Smooth muscle cell of trachea (primary cell): Measurements from ENCODE around the gene DIRAS2. TPM values are rescaled to one million over a fixed set of nuclear protein-coding genes. Genes with fewer than 3 reads are reported as not detected.

Experiments used
- total RNA-seq: library from RNA; depleted of rRNA; stranded (reverse); fragments of >200 nt; gene quantifications from 2 replicates; pipeline ENCODE4 v1.2.1, GENCODE V29; 2014

The DIRAS2 gene
- under 0.01 and 0.66 TPM in 2 replicates for total RNA-seq

DNA sequence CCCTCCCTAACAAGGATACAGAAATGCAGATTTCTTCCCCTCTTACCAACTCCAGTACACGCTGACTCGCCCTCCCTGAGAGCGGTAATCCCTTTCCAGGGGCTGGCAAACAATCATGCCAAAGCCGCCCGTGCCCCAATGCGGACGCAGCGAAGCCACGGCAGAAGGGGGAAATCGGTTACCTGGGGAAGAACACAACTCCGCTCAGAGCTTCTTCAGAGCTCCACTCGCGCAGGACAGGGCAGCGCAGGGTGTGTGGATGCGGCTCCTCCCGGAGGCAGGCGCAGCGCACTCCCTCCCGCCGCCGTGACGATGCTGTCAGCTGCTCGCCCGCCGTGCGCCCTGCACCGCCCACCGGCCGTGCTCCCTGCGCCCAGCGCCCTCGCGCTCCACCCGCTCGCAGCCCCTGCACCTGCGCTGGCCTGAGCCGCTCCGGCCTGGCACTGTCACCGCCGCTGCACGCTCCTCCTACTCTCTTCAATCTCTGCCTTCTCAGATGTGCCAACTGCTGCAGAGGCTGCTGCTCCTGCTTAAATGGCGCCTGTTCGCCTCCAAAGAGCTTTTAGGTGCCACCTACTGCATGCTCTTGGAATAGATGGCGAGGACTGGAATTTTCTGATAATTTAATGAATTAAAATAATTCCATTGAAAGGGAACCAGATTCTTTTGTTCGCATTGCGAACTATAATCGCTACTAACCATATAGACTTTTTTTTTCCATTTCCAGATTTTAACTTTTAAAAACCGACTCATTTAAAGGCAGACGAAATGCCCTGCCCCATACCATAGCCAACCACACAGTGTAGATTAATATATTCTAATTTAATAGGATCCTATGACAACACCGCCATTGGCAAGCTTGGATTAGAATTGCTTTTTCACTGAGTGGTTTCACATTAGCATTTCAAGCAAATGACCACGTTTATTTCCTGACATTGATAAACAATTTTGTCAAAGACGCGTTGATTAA lies at the start of gene DIRAS2:
TSS of gene DIRAS2 (minus strand) at position 255 of the 970 bp plus-strand sequence. CDS start 28,997 bp downstream, outside the sequence.

Other genes starting within 250 kb of the DIRAS2 start
- not detected in 2 replicates for gene SYK, start 159.0 kb upstream of the DIRAS2 start, total RNA-seq